GM12801 (cell line): ENCODE results near the gene CELA2A.

Source experiments
- TF ChIP-seq, protein P1 (sequence below): IDR thresholded peaks from one replicate; pipeline ENCODE4 v1.5.1; 2011; ENCODE audit warnings: control low read depth; ENCODE audit not compliant: insufficient read length; ENCODE audit errors: extremely low read depth

Gene CELA2A

GRCh38 chr1:15459771-15460707 is 3.5 kb downstream of the CELA2A start:
- TF ChIP-seq, protein P1, sequence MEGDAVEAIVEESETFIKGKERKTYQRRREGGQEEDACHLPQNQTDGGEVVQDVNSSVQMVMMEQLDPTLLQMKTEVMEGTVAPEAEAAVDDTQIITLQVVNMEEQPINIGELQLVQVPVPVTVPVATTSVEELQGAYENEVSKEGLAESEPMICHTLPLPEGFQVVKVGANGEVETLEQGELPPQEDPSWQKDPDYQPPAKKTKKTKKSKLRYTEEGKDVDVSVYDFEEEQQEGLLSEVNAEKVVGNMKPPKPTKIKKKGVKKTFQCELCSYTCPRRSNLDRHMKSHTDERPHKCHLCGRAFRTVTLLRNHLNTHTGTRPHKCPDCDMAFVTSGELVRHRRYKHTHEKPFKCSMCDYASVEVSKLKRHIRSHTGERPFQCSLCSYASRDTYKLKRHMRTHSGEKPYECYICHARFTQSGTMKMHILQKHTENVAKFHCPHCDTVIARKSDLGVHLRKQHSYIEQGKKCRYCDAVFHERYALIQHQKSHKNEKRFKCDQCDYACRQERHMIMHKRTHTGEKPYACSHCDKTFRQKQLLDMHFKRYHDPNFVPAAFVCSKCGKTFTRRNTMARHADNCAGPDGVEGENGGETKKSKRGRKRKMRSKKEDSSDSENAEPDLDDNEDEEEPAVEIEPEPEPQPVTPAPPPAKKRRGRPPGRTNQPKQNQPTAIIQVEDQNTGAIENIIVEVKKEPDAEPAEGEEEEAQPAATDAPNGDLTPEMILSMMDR: no peak

- TF ChIP-seq, protein P1: no peak
These were observed 4.2 kb downstream of the CELA2A start for GRCh38 chr1:15460708-15461095.

DNA sequence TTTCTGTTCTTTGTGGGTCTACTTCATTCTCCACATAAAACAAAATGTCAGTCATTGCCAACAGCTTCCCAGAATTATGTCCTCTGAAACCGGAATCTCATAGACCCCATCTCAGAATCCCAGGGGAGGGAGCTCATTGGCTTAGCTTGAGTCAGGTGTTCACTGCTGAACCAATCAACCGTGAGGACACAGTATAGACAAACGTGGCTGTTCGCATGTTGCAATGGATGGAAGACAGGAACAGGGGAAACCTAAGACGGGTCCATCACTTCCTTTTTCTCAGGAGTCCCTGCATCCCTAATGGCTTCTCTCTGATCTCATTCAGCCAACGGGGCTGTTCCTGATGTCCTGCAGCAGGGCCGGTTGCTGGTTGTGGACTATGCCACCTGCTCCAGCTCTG is 9.1 kb downstream of the CELA2A start:
- TF ChIP-seq, protein P1: no peak

GRCh38 chr1:15468145-15468544 is 11.6 kb downstream of the CELA2A start:
- TF ChIP-seq, protein P1: no peak

DNA sequence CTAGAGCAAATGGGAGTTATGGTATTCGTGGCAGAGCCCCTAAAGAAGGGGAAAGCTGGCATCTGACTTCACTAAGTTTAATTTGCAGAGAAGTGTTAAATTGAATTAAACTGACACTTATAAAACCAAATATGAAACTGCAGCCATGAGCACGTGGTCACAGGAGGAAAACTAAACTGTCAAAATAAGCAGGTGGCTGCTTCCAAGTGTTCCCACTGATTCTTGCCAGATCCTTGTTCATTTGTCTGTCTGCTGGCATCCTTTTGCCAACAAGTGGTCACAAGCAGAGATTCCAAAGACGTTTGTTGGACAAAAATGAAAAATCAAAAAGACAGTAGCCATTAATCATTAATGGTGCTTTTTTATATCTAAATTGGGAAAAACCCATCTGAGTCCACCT is 12.8 kb downstream of the CELA2A start:
- TF ChIP-seq, protein P1: no peak

DNA sequence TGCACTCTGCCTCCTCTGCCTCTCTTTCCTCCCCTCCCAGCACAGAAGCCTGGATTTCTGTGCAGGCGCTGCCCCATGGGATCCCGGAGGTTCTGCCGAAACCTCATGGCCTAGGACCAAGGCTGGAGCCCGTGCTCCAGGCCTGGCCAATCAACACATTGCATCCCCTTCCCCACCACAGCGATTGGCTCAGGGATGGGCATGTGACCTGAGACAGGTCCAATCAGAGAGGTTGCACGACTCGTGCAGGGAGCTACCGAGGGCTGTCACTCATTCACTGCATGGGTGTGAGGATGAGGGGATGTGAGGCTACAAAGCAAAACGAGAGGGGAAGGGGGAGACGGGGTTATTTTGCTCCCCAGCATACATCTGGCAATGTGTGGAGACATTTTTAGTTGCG is 16.1 kb downstream of the CELA2A start:
- TF ChIP-seq, protein P1: no peak

GRCh38 chr1:15475752-15476314 is 19.3 kb downstream of the CELA2A start, which contains the start of gene CELA2B:
Gene CELA2B (plus strand): TSS chr1:15476104. CDS start chr1:15476126, 22 bp downstream.
- TF ChIP-seq, protein P1: no peak
